Activated T-helper 17 cell treated with anti-CD3 and anti-CD28 coated beads, Interleukin-2, amount 50 U/mL, for 72 hours (primary cell): ENCODE measurements around the gene DKKL1. TPM values are rescaled to one million over a fixed set of nuclear protein-coding genes. Genes with fewer than 3 reads are reported as not detected.

Experiments used
- ATAC-seq: fragments of 150-1000 bp; cut with Tn5 transposase; replicated peaks from 2 replicates; pipeline ENCODE4 v1.10.0; 2021; ENCODE audit warnings: mild to moderate bottlenecking, moderate library complexity
- H3K27ac Mint-ChIP-seq: one replicate; pipeline ENCODE4 v1.8.0; 2022; ENCODE audit warnings: mixed read lengths
- H3K27me3 Mint-ChIP-seq: one replicate; pipeline ENCODE4 v1.8.0; 2022; ENCODE audit warnings: mixed read lengths
- H3K36me3 Mint-ChIP-seq: one replicate; pipeline ENCODE4 v1.8.0; 2022; ENCODE audit warnings: low read depth, mild to moderate bottlenecking, mixed read lengths
- H3K4me1 Mint-ChIP-seq: one replicate; pipeline ENCODE4 v1.8.0; 2022; ENCODE audit warnings: mixed read lengths
- H3K4me3 Mint-ChIP-seq: one replicate; pipeline ENCODE4 v1.8.0; 2022; ENCODE audit warnings: mild to moderate bottlenecking, mixed read lengths
- H3K9me3 Mint-ChIP-seq: one replicate; pipeline ENCODE4 v1.8.0; 2022; ENCODE audit warnings: mixed read lengths
- total RNA-seq, 2 donors: library from RNA; stranded (reverse); gene quantifications; one replicate each; pipeline ENCODE4 v1.2.3, GENCODE V29; 2022

DKKL1 gene
- total RNA-seq, 2 donors from 2014 or later = not detected

GRCh38 chr19:49343123-49343522, 20.6 kb upstream of the DKKL1 start:
- Mint-ChIP-seq H3K27me3 (no peaks in the 10 kb centered on the region), H3K9me3 (no peaks in the 10 kb centered on the region), H3K27ac (peak overlapping the region; percentile 25), H3K4me1 (peaks cover 10% of the 10 kb centered on the region), H3K36me3 (peaks cover 20% of the 10 kb centered on the region), H3K4me3 (no peak overlapping the region)
- peak; percentile 70 for ATAC-seq

- Mint-ChIP-seq H3K36me3 (peaks cover 9% of the 10 kb centered on the region), H3K27ac (peak overlapping the region; percentile 69)
- no peak for ATAC-seq
Measured at GRCh38 chr19:49344505-49345423, 18.9 kb upstream of the DKKL1 start.

DNA sequence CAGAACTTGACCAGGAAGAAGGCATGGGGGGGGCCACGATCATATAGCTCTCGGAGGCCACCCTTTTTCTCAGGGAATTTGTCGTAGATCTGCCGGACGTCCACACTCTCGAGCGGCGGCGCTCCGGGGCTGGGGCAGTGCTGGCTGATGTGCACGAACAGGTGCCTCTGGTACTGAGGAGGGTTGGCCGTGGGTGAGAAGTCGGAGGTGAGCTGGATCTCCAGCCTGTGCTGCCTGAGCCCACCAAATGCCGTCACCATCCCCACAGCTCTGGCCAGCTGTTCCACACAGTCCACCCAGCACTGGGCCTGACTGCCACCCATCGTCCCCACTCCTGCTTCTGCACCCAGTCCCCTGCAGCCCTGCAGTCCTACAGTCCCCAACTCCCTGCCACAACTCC, 16.5 kb upstream of the DKKL1 start:
- H3K9me3 Mint-ChIP-seq = no peaks in the 10 kb centered on the region
- no peaks in the 10 kb centered on the region for H3K36me3 Mint-ChIP-seq
- no peak for ATAC-seq
- H3K27me3 Mint-ChIP-seq = no peaks in the 10 kb centered on the region
- peaks cover 4% of the 10 kb centered on the region for H3K4me1 Mint-ChIP-seq
- H3K4me3 Mint-ChIP-seq = no peak overlapping the region
- no peak overlapping the region for H3K27ac Mint-ChIP-seq

More at GRCh38 chr19:49344505-49345423, 18.9 kb upstream of the DKKL1 start:
- Mint-ChIP-seq H3K27me3 (no peaks in the 10 kb centered on the region), H3K9me3 (no peaks in the 10 kb centered on the region), H3K4me3 (no peak overlapping the region), H3K4me1 (peaks cover 4% of the 10 kb centered on the region)

GRCh38 chr19:49347835-49348234, 15.8 kb upstream of the DKKL1 start:
- peak; percentile 61 for ATAC-seq
- no peaks in the 10 kb centered on the region for H3K36me3 Mint-ChIP-seq
- peaks cover 4% of the 10 kb centered on the region for H3K4me1 Mint-ChIP-seq
- peak overlapping the region; percentile 41 for H3K27ac Mint-ChIP-seq
- no peak overlapping the region for H3K4me3 Mint-ChIP-seq
- H3K9me3 Mint-ChIP-seq = no peaks in the 10 kb centered on the region
- no peaks in the 10 kb centered on the region for H3K27me3 Mint-ChIP-seq

GRCh38 chr19:49348305-49349189, 15.1 kb upstream of the DKKL1 start:
- Mint-ChIP-seq H3K4me3 (no peak overlapping the region), H3K36me3 (no peaks in the 10 kb centered on the region), H3K4me1 (peaks cover 4% of the 10 kb centered on the region), H3K27ac (peak overlapping the region; percentile 41), H3K9me3 (no peaks in the 10 kb centered on the region), H3K27me3 (peaks cover 3% of the 10 kb centered on the region)
- ATAC-seq = no peak

DNA sequence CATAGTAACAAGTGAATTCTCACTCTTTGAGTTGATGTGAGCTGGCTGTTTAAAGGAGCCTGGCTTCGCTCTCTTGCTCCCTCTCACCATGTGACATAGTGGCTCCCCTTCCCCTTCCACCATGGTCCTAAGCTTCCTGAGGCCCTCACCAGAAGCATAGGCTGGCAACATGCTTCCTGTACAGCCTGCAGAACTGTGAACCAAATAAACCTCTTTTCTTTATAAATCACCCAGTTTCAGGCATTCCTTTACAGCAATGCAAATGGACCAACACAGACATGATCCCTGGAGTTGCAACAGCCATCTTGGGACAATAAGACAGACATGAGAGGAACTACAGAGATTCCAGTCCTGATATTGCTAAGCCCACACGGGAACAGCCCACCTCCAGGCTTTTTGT, 14.1 kb upstream of the DKKL1 start:
- no peak for ATAC-seq

GRCh38 chr19:49355909-49356353, 7.7 kb upstream of the DKKL1 start:
- Mint-ChIP-seq H3K36me3 (no peaks in the 10 kb centered on the region), H3K27me3 (peaks cover 19% of the 10 kb centered on the region), H3K4me3 (peak overlapping the region; percentile 31), H3K27ac (peak overlapping the region; percentile 21), H3K9me3 (no peaks in the 10 kb centered on the region), H3K4me1 (peaks cover 10% of the 10 kb centered on the region)
- no peak for ATAC-seq

More for the DNA sequence above, 14.1 kb upstream of the DKKL1 start:
- Mint-ChIP-seq H3K36me3 (no peaks in the 10 kb centered on the region), H3K9me3 (no peaks in the 10 kb centered on the region), H3K4me3 (no peak overlapping the region), H3K27ac (no peak overlapping the region), H3K27me3 (peaks cover 4% of the 10 kb centered on the region), H3K4me1 (peaks cover 4% of the 10 kb centered on the region)

DNA sequence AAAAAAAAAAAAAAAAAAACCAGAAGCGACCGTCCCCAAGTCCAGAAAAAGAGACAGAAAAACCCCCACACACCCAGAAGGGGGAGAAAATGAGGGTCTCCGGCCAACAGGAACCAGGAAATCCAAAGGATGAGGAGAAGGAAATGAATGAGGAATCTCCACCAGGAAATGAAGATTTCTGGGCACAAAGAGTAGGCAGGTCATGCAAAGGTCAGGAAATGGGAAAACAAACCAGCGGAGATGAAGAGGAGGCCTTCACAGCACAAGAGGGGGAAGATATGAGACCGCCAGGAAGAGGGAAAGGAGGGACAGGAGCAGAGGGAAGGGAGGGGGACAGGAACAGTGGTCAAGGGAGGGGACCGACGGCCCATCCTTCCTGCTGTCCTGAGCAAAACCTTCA, 7.3 kb upstream of the DKKL1 start:
- H3K4me3 Mint-ChIP-seq = no peak overlapping the region
- peaks cover 23% of the 10 kb centered on the region for H3K27me3 Mint-ChIP-seq
- H3K36me3 Mint-ChIP-seq = no peaks in the 10 kb centered on the region
- peak overlapping the region; percentile 21 for H3K27ac Mint-ChIP-seq
- no peaks in the 10 kb centered on the region for H3K9me3 Mint-ChIP-seq
- H3K4me1 Mint-ChIP-seq = peaks cover 10% of the 10 kb centered on the region
- ATAC-seq = no peak

GRCh38 chr19:49357186-49357585, 6.5 kb upstream of the DKKL1 start:
- H3K27me3 Mint-ChIP-seq = peaks cover 29% of the 10 kb centered on the region
- no peak overlapping the region for H3K27ac Mint-ChIP-seq
- H3K4me1 Mint-ChIP-seq = peaks cover 10% of the 10 kb centered on the region
- no peak overlapping the region for H3K4me3 Mint-ChIP-seq
- no peak for ATAC-seq
- no peaks in the 10 kb centered on the region for H3K9me3 Mint-ChIP-seq
- no peaks in the 10 kb centered on the region for H3K36me3 Mint-ChIP-seq

- Mint-ChIP-seq H3K9me3 (no peaks in the 10 kb centered on the region), H3K4me3 (no peak overlapping the region), H3K36me3 (no peaks in the 10 kb centered on the region), H3K27me3 (peaks cover 33% of the 10 kb centered on the region), H3K27ac (no peak overlapping the region), H3K4me1 (peaks cover 10% of the 10 kb centered on the region)
- ATAC-seq = no peak
Measured at GRCh38 chr19:49359851-49360820, 3.5 kb upstream of the DKKL1 start.

GRCh38 chr19:49361438-49362047, 2.1 kb upstream of the DKKL1 start:
- no peaks in the 10 kb centered on the region for H3K4me1 Mint-ChIP-seq
- no peaks in the 10 kb centered on the region for H3K9me3 Mint-ChIP-seq
- no peaks in the 10 kb centered on the region for H3K36me3 Mint-ChIP-seq
- H3K4me3 Mint-ChIP-seq = no peak overlapping the region
- H3K27ac Mint-ChIP-seq = no peak overlapping the region
- H3K27me3 Mint-ChIP-seq = peaks cover 29% of the 10 kb centered on the region
- no peak for ATAC-seq

GRCh38 chr19:49362048-49362928, 1.4 kb upstream of the DKKL1 start, which contains the start of gene TEAD2:
TSS of gene TEAD2 (minus strand) at chr19:49362416. CDS start at chr19:49360075, 2,341 bp downstream.
- no peaks in the 10 kb centered on the region for H3K36me3 Mint-ChIP-seq
- peaks cover 25% of the 10 kb centered on the region for H3K27me3 Mint-ChIP-seq
- ATAC-seq = no peak
- H3K9me3 Mint-ChIP-seq = no peaks in the 10 kb centered on the region
- no peaks in the 10 kb centered on the region for H3K4me1 Mint-ChIP-seq
- no peak within 1 kb of the TSS for H3K27ac Mint-ChIP-seq
- H3K4me3 Mint-ChIP-seq = no peak within 1 kb of the TSS

DNA sequence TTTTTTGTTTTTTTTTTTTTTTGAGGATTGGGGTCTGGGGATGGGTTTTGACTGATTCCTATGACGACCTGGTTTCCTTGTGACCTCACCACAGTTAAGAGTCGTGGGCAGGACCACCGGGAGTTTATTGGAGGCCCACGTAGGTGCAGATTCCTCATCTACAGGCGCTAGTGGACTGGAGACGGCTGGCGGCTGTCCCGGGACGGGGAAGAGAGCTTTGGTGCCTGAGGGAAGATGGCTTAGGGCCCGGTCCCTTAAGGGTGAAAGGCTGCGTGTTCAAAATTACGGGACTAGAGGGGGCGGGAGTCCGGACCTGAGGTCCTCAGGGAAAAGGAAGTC, 779 bp upstream of the DKKL1 start:
- H3K36me3 Mint-ChIP-seq = no peaks in the 10 kb centered on the region
- H3K4me3 Mint-ChIP-seq = no peak overlapping the region
- no peaks in the 10 kb centered on the region for H3K9me3 Mint-ChIP-seq
- peaks cover 25% of the 10 kb centered on the region for H3K27me3 Mint-ChIP-seq
- no peak overlapping the region for H3K27ac Mint-ChIP-seq
- H3K4me1 Mint-ChIP-seq = no peaks in the 10 kb centered on the region
- ATAC-seq = no peak
